Osteocyte (in vitro differentiated cells): ENCODE results near the gene PAPSS1. TPM values are rescaled to one million over a fixed set of nuclear protein-coding genes. Genes with fewer than 3 reads are reported as not detected.
A peak's percentile ranks its signal among the peaks of the same experiment; 100 is the strongest.
"Not testable (repeated sequence)": the region's sequence is repeated elsewhere in the genome, so short reads cannot be mapped to it uniquely, and the experiment has no call there.

Source experiments
- DNase-seq: peaks from one replicate; pipeline ENCODE4 v3.0.0; 2021; ENCODE audit warnings: mixed read lengths; ENCODE audit not compliant: unreplicated experiment; ENCODE audit errors: extremely low spot score
- H3K27ac Mint-ChIP-seq: one replicate; pipeline ENCODE4 v1.8.0; 2021; ENCODE audit warnings: mild to moderate bottlenecking, mixed read lengths; ENCODE audit not compliant: unreplicated experiment
- H3K27me3 Mint-ChIP-seq: one replicate; pipeline ENCODE4 v1.8.0; 2021; ENCODE audit warnings: mixed read lengths; ENCODE audit not compliant: unreplicated experiment
- H3K36me3 Mint-ChIP-seq: one replicate; pipeline ENCODE4 v1.8.0; 2021; ENCODE audit warnings: mixed read lengths; ENCODE audit not compliant: unreplicated experiment
- H3K4me1 Mint-ChIP-seq: one replicate; pipeline ENCODE4 v1.8.0; 2021; ENCODE audit warnings: mixed read lengths; ENCODE audit not compliant: unreplicated experiment
- H3K4me3 Mint-ChIP-seq: one replicate; pipeline ENCODE4 v1.8.0; 2021; ENCODE audit warnings: mild to moderate bottlenecking, moderate library complexity, mixed read lengths; ENCODE audit not compliant: unreplicated experiment
- H3K9me3 Mint-ChIP-seq: one replicate; pipeline ENCODE4 v1.8.0; 2021; ENCODE audit warnings: mixed read lengths; ENCODE audit not compliant: unreplicated experiment
- CTCF ChIP-seq: fragments of 200-600 bp; sonication (generic); IDR thresholded peaks from 2 replicates; pipeline ENCODE4 v1.5.0; 2021; ENCODE audit warnings: antibody characterized with exemption, mild to moderate bottlenecking, moderate library complexity
- total RNA-seq: library from RNA; stranded (reverse); gene quantifications from 2 replicates; pipeline ENCODE4 v1.2.1, GENCODE V29; 2021

Gene PAPSS1
- total RNA-seq, 1 donor from 2014 or later = 82.6 TPM

DNA sequence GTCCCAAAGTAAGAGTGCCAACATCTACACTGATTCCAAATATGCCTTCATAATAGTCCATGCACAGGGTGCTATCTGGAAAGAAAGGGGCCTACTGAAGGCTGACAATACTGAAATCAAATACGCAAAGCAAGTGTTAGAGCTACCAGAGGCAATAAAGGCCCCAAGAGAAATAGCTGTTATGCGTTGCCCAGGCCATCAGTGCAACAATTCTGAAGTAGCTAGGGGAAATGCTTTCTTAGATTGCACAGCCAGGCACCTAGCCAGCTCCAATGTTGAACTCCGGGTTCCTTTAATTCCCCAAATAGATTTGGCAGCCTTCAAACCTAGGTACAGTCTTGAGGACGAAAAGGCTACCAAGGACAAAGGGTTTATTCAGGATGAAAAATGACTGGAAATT, 17.4 kb upstream of the PAPSS1 start:
- TF ChIP-seq CTCF = no peak
- no peaks in the 10 kb centered on the region for H3K36me3 Mint-ChIP-seq
- H3K4me1 Mint-ChIP-seq = peaks cover 21% of the 10 kb centered on the region
- no peaks in the 10 kb centered on the region for H3K9me3 Mint-ChIP-seq
- no peak overlapping the region for H3K27ac Mint-ChIP-seq
- no peak for DNase-seq
- H3K27me3 Mint-ChIP-seq = no peaks in the 10 kb centered on the region
- no peak overlapping the region for H3K4me3 Mint-ChIP-seq

DNA sequence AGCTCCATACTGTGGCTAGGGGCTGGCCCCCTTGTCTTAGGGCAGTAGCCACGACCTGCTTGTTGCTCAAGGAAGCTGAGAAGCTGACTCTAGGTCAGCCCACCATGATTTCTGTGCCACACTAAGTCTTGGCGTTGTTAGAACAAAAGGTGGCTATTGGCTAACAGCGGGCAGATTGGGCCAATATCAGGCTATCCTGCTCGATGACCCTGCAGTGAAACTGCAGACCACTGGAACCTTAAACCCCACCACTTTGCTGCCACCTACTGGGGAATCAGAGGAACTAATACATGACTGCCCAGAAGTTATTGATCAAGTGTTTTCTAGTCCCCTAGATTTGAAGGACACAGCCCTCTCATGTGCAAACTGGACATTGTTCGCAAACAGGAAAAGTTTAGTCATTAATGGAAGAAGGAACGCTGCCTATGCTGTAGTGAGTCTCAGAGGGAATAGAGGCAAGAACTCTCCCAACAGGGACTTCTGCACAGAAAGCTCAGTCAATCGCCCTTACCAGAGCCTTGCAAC, 17.0 kb upstream of the PAPSS1 start:
- H3K27me3 Mint-ChIP-seq = no peaks in the 10 kb centered on the region
- no peaks in the 10 kb centered on the region for H3K9me3 Mint-ChIP-seq
- no peak overlapping the region for H3K27ac Mint-ChIP-seq
- peak; percentile 76 for TF ChIP-seq CTCF
- H3K36me3 Mint-ChIP-seq = no peaks in the 10 kb centered on the region
- peaks cover 17% of the 10 kb centered on the region for H3K4me1 Mint-ChIP-seq
- DNase-seq = no peak
- H3K4me3 Mint-ChIP-seq = no peak overlapping the region

DNA sequence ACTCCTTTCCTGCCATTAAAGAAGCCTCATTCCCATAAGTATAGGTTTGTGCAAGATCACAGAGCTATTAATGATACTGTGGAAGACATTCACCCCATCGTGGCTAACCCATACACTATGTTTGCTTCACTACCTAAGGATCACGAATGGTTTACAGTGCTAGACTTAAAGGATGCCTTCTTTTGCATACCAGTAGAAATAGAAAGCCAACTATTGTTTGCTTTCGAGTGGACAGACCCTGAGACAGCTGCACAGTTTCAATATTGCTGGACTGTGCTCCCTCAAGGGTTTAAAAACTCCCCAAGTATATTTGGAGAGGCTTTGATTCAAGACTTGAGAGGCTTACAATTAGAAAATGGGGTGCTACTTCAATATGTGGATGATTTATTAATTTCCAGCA, 16.0 kb upstream of the PAPSS1 start:
- DNase-seq = no peak
- no peak for TF ChIP-seq CTCF
- Mint-ChIP-seq H3K9me3 (no peaks in the 10 kb centered on the region), H3K36me3 (no peaks in the 10 kb centered on the region), H3K27me3 (no peaks in the 10 kb centered on the region), H3K4me1 (peaks cover 10% of the 10 kb centered on the region), H3K4me3 (no peak overlapping the region), H3K27ac (no peak overlapping the region)

GRCh38 chr4:107734120-107734519, 14.1 kb upstream of the PAPSS1 start:
- H3K27ac Mint-ChIP-seq = no peak overlapping the region

DNA sequence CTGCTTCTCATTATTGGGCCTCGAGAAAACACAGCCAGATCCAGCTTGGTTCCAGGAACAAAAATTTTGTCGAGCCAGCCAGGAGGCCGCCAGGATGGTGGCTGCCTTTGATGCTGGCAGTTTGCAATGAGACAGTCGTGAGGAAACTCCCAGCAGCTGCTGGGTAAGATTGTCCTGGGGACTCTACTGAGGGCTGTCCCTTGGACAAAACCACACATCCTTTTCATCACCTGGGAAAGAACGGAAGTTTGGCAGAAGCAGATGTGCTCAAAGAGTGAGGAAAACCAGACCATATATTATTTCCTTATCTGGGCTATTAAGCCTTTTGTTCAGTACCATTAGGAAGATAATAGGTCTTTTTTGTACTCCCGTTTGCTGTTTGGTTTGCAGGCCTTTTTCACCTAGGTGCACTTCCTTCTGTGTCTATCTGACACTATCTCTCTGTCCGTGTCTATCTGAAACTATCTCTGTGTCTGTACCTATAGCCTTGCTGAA, 13.4 kb upstream of the PAPSS1 start:
- Mint-ChIP-seq H3K9me3 (no peaks in the 10 kb centered on the region), H3K27me3 (no peaks in the 10 kb centered on the region), H3K4me3 (no peak overlapping the region), H3K36me3 (no peaks in the 10 kb centered on the region), H3K27ac (no peak overlapping the region), H3K4me1 (no peaks in the 10 kb centered on the region)
- no peak for DNase-seq
- no peak for TF ChIP-seq CTCF

More at GRCh38 chr4:107734120-107734519, 14.1 kb upstream of the PAPSS1 start:
- Mint-ChIP-seq H3K36me3 (no peaks in the 10 kb centered on the region), H3K4me3 (no peak overlapping the region), H3K4me1 (no peaks in the 10 kb centered on the region), H3K9me3 (no peaks in the 10 kb centered on the region), H3K27me3 (no peaks in the 10 kb centered on the region)
- no peak for DNase-seq
- TF ChIP-seq CTCF = peak; percentile 33

GRCh38 chr4:107729050-107729449, 9.0 kb upstream of the PAPSS1 start:
- not testable (repeated sequence) for H3K4me3 Mint-ChIP-seq, H3K36me3 Mint-ChIP-seq, H3K27me3 Mint-ChIP-seq, H3K27ac Mint-ChIP-seq, DNase-seq, H3K4me1 Mint-ChIP-seq, H3K9me3 Mint-ChIP-seq

GRCh38 chr4:107726131-107726925, 6.3 kb upstream of the PAPSS1 start:
- H3K36me3 Mint-ChIP-seq, H3K27me3 Mint-ChIP-seq, H3K4me3 Mint-ChIP-seq, H3K9me3 Mint-ChIP-seq, DNase-seq, H3K27ac Mint-ChIP-seq, H3K4me1 Mint-ChIP-seq: not testable (repeated sequence)
